Measurements from ENCODE around the gene PLA2G4C.

GRCh38 chr19:48122421-48122820 lies 11.8 kb upstream of the PLA2G4C start:
- no peak for TF ChIP-seq CTCF (IDR thresholded peaks at IDR 0.05)
- TF ChIP-seq POLR2A (IDR thresholded peaks at IDR 0.05), result no peak
